BLaER1 treated with 17β-estradiol and CSF1 and Interleukin-3, amounts not matched to agents 10 nM and 100 nM (cell line): ENCODE results near the gene KRTAP3-2.

ENCODE experiments used
- H3K27ac ChIP-seq, 11 experiments: shearing (Covaris generic); formaldehyde crosslinking; 2 replicates each; pipeline ENCODE4 v1.8.1; 2022
- H3K27me3 ChIP-seq, 11 experiments: shearing (Covaris generic); formaldehyde crosslinking; 2 replicates each; pipeline ENCODE4 v1.8.1; 2022
- H3K36me3 ChIP-seq, 11 experiments: shearing (Covaris generic); formaldehyde crosslinking; 2 replicates each; pipeline ENCODE4 v1.8.1; 2022
- H3K4me1 ChIP-seq, 10 experiments: shearing (Covaris generic); formaldehyde crosslinking; 2 replicates each; pipeline ENCODE4 v1.8.1; 2022
- H3K4me2 ChIP-seq, 11 experiments: shearing (Covaris generic); formaldehyde crosslinking; 2 replicates each; pipeline ENCODE4 v1.8.1; 2022
- H3K4me3 ChIP-seq, 10 experiments: shearing (Covaris generic); formaldehyde crosslinking; 2 replicates each; pipeline ENCODE4 v1.8.1; 2022
- H3K9ac ChIP-seq, 11 experiments: shearing (Covaris generic); formaldehyde crosslinking; 2 replicates each; pipeline ENCODE4 v1.8.1; 2022
- H3K9me3 ChIP-seq, 11 experiments: shearing (Covaris generic); formaldehyde crosslinking; replicated peaks in 1 of 11; 2 replicates each; pipeline ENCODE4 v1.8.1; 2022
- H4K20me1 ChIP-seq, 11 experiments: shearing (Covaris generic); formaldehyde crosslinking; 2 replicates each; pipeline ENCODE4 v1.8.1; 2022
- Cebpa-rat ChIP-seq, 11 experiments: shearing (Covaris generic); IDR thresholded peaks; 2 replicates each; pipeline ENCODE4 v1.8.1; 2022

The KRTAP3-2 gene

GRCh38 chr17:41012326-41013120, 12.8 kb upstream of the KRTAP3-2 start:
- no peak for TF ChIP-seq Cebpa-rat (IDR thresholded peaks at IDR 0.05)
- Histone ChIP-seq H3K9ac (no peak overlapping the region), H3K36me3 (no peaks in the 10 kb centered on the region), H3K27ac (no peak overlapping the region), H4K20me1 (no peaks in the 10 kb centered on the region), H3K27me3 (no peaks in the 10 kb centered on the region), H3K4me1 (no peaks in the 10 kb centered on the region), H3K9me3 (no peaks in the 10 kb centered on the region), H3K4me2 (no peak overlapping the region), H3K4me3 (no peak overlapping the region)

DNA sequence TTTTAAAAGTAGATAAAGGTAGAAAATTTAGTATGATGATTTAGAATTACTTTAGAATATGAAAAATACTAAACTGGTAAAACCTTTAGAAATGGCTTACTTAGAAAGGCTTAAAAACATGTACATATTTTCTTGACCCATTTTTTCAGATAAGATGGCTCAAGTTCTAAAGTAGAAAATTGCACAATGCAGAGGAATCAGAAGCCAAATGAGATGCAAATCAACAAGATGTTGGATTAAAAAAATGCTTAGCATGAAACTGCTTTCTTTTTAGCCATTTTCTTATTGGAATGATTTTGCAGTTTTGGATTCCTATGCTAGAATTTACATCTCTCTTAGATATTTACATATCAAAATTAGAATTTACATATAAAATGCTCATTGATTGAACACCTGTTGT, 10.7 kb upstream of the KRTAP3-2 start:
- H3K4me2 ChIP-seq: no peak overlapping the region
- H3K4me1 ChIP-seq: no peaks in the 10 kb centered on the region
- H3K36me3 ChIP-seq: no peaks in the 10 kb centered on the region
- H3K9me3 ChIP-seq: no peaks in the 10 kb centered on the region
- no peak overlapping the region for H3K9ac ChIP-seq
- no peaks in the 10 kb centered on the region for H4K20me1 ChIP-seq
- no peak for TF ChIP-seq Cebpa-rat (IDR thresholded peaks at IDR 0.05)
- no peaks in the 10 kb centered on the region for H3K27me3 ChIP-seq
- H3K27ac ChIP-seq: no peak overlapping the region
- no peak overlapping the region for H3K4me3 ChIP-seq

DNA sequence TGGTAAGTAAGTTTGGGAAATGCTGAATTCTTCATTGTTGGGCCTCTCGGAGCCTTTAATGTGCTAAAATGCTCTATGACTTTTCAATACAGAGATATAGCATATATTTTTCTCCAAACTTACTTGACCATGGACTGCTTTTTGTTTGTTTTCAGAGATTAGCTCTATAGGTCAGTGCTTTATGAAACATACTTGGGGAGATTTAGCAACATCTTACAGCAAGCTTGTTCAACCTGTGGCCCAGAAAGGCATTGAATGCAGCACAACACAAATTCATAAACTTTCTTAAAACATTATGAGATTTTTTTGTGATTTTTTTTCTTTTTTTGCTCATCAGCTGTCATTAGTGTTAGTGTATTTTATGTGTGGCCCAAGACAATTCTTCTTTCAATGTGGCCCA, 10.2 kb upstream of the KRTAP3-2 start:
- H3K27ac ChIP-seq: no peak overlapping the region
- no peak overlapping the region for H3K4me2 ChIP-seq
- H3K4me1 ChIP-seq: no peaks in the 10 kb centered on the region
- H3K9me3 ChIP-seq: no peaks in the 10 kb centered on the region
- H3K27me3 ChIP-seq: no peaks in the 10 kb centered on the region
- H3K9ac ChIP-seq: no peak overlapping the region
- no peaks in the 10 kb centered on the region for H4K20me1 ChIP-seq
- H3K36me3 ChIP-seq: no peaks in the 10 kb centered on the region
- TF ChIP-seq Cebpa-rat (IDR thresholded peaks at IDR 0.05): no peak
- no peak overlapping the region for H3K4me3 ChIP-seq

GRCh38 chr17:41009301-41009760, 9.6 kb upstream of the KRTAP3-2 start:
- no peak for TF ChIP-seq Cebpa-rat (IDR thresholded peaks at IDR 0.05)
- H3K4me3 ChIP-seq: no peak overlapping the region
- H3K9ac ChIP-seq: no peak overlapping the region
- H3K36me3 ChIP-seq: no peaks in the 10 kb centered on the region
- no peaks in the 10 kb centered on the region for H3K4me1 ChIP-seq
- no peak overlapping the region for H3K4me2 ChIP-seq
- H4K20me1 ChIP-seq: no peaks in the 10 kb centered on the region
- H3K9me3 ChIP-seq: no peaks in the 10 kb centered on the region
- H3K27me3 ChIP-seq: no peaks in the 10 kb centered on the region
- H3K27ac ChIP-seq: no peak overlapping the region

DNA sequence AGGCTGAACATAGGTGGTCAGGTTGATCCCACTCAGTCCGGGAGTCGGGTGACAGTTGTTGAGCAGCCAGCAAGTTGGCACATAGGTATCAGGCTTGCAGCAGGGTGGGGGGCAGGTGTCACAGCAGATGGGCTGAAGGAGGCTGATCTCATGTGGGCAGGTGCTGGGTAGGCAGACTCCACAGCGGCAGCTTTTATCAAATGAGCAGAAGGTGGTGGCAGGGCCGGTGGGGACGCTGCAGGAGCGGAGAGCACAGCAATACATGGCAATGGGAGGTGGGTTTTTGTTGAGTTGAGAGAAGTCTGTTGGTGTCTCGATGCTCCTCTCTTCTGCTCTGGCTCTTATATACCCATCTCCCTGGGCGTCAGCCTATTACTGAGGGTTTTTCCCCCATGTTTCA, 9.1 kb upstream of the KRTAP3-2 start, which contains the start of gene KRTAP3-1:
TSS of gene KRTAP3-1 (minus strand) at position 318 of the 400 bp plus-strand sequence. CDS start at position 264, 54 bp downstream.
- Histone ChIP-seq H3K27ac (no peak within 1 kb of the TSS), H3K4me2 (no peak within 1 kb of the TSS), H3K36me3 (no peaks in the 10 kb centered on the region), H3K9ac (no peak within 1 kb of the TSS), H3K27me3 (no peaks in the 10 kb centered on the region), H3K4me1 (no peaks in the 10 kb centered on the region), H4K20me1 (no peaks in the 10 kb centered on the region), H3K4me3 (no peak within 1 kb of the TSS), H3K9me3 (no peaks in the 10 kb centered on the region)
- TF ChIP-seq Cebpa-rat (IDR thresholded peaks at IDR 0.05): no peak

DNA sequence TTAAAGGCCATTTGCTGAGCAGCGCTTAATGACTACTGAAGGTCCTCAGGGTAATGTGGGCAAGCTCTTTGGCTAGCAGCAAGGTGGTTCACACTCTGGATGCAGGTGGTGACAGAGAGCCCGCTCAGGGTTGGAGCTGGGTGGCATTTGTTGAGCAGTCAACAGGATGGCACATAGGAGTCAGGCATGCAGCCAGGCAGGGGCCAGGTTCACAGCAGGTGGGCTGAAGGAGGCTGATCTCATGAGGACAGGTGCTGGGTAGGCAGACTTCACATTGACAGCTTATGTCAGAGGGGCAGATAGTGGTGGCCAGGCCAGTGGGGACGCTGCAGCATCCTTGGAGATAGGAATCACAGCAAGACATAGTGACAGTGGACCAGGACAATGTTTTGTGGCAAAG, 4.7 kb upstream of the KRTAP3-2 start:
- no peaks in the 10 kb centered on the region for H3K36me3 ChIP-seq
- H3K9ac ChIP-seq: no peak overlapping the region
- no peaks in the 10 kb centered on the region for H3K4me1 ChIP-seq
- H4K20me1 ChIP-seq: no peaks in the 10 kb centered on the region
- H3K27me3 ChIP-seq: no peaks in the 10 kb centered on the region
- no peak overlapping the region for H3K4me3 ChIP-seq
- no peak overlapping the region for H3K27ac ChIP-seq
- 0 out of 22 replicates have a peak, but pooled peaks cover 0 to 9% (median 0%) of the 10 kb centered on the region in 11 experiments for H3K9me3 ChIP-seq
- no peak for TF ChIP-seq Cebpa-rat (IDR thresholded peaks at IDR 0.05)
- no peak overlapping the region for H3K4me2 ChIP-seq

GRCh38 chr17:41003926-41004325, 4.2 kb upstream of the KRTAP3-2 start:
- H3K9me3 ChIP-seq: 0 out of 22 replicates have a peak, but pooled peaks cover 0 to 9% (median 0%) of the 10 kb centered on the region in 11 experiments
- H3K36me3 ChIP-seq: no peaks in the 10 kb centered on the region
- no peaks in the 10 kb centered on the region for H3K27me3 ChIP-seq
- no peak for TF ChIP-seq Cebpa-rat (IDR thresholded peaks at IDR 0.05)
- no peaks in the 10 kb centered on the region for H4K20me1 ChIP-seq
- H3K4me2 ChIP-seq: no peak overlapping the region
- no peak overlapping the region for H3K27ac ChIP-seq
- no peaks in the 10 kb centered on the region for H3K4me1 ChIP-seq
- H3K9ac ChIP-seq: no peak overlapping the region
- no peak overlapping the region for H3K4me3 ChIP-seq

DNA sequence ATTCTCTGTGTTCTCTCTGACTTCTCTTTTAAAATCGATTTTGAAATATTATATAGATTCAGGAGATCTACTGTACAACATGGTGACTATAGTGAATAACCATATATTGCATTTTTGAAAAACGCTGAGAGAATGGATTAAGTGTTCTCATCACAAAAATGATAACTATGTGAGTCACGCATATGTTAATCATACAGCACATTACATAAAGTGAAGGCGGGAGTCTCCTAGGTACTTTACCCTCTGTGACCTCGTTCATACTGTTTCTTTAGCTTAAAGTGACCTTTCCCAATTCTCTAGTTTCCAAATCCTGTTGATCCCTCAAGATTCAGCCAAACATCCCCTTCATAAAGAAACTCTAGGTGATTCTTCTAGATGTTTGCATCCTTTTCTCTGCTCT, 3.1 kb upstream of the KRTAP3-2 start:
- H4K20me1 ChIP-seq: no peaks in the 10 kb centered on the region
- no peak overlapping the region for H3K4me2 ChIP-seq
- no peaks in the 10 kb centered on the region for H3K4me1 ChIP-seq
- H3K27ac ChIP-seq: no peak overlapping the region
- H3K9ac ChIP-seq: no peak overlapping the region
- no peaks in the 10 kb centered on the region for H3K27me3 ChIP-seq
- 0 out of 22 replicates have a peak, but pooled peaks cover 0 to 9% (median 0%) of the 10 kb centered on the region in 11 experiments for H3K9me3 ChIP-seq
- TF ChIP-seq Cebpa-rat (IDR thresholded peaks at IDR 0.05): no peak
- H3K36me3 ChIP-seq: no peaks in the 10 kb centered on the region
- H3K4me3 ChIP-seq: no peak overlapping the region

- Histone ChIP-seq H3K4me2 (no peak overlapping the region), H3K9ac (no peak overlapping the region), H3K36me3 (no peaks in the 10 kb centered on the region), H3K4me1 (no peaks in the 10 kb centered on the region), H3K27ac (no peak overlapping the region), H3K27me3 (no peaks in the 10 kb centered on the region), H3K9me3 (0 out of 22 replicates have a peak, but pooled peaks cover 0 to 9% (median 0%) of the 10 kb centered on the region in 11 experiments), H3K4me3 (no peak overlapping the region), H4K20me1 (no peaks in the 10 kb centered on the region)
- TF ChIP-seq Cebpa-rat (IDR thresholded peaks at IDR 0.05): no peak
These were observed 2.1 kb upstream of the KRTAP3-2 start for GRCh38 chr17:41001795-41002194.

GRCh38 chr17:40997361-40997760, 2.3 kb downstream of the KRTAP3-2 start:
- 0 out of 22 replicates have a peak, but pooled peaks cover 0 to 9% (median 0%) of the 10 kb centered on the region in 11 experiments for H3K9me3 ChIP-seq
- no peaks in the 10 kb centered on the region for H4K20me1 ChIP-seq
- no peaks in the 10 kb centered on the region for H3K27me3 ChIP-seq
- no peak overlapping the region for H3K4me3 ChIP-seq
- H3K27ac ChIP-seq: no peak overlapping the region
- TF ChIP-seq Cebpa-rat (IDR thresholded peaks at IDR 0.05): no peak
- H3K4me1 ChIP-seq: no peaks in the 10 kb centered on the region
- H3K4me2 ChIP-seq: no peak overlapping the region
- no peak overlapping the region for H3K9ac ChIP-seq
- H3K36me3 ChIP-seq: no peaks in the 10 kb centered on the region
